SK-N-SH treated with all-trans-retinoic acid at 6 μM for 48 hours (cell line): ENCODE measurements around the gene NDUFAF2.

Source experiments
- ARNTL ChIP-seq: fragments of 450-650 bp; formaldehyde crosslinking; IDR thresholded peaks from 2 replicates; pipeline ENCODE4 v1.5.0; 2020; ENCODE audit warnings: low read depth, mild to moderate bottlenecking, moderate library complexity, borderline replicate concordance
- OSR1 ChIP-seq: fragments of 250-450 bp; sonication (Bioruptor Pico); IDR thresholded peaks from 2 replicates; pipeline ENCODE4 v1.8.0; 2022; ENCODE audit warnings: moderate library complexity, mild to moderate bottlenecking, inconsistent platforms
- PPARA ChIP-seq: fragments of 250-450 bp; sonication (Bioruptor Pico); IDR thresholded peaks from 2 replicates; pipeline ENCODE4 v1.5.0; 2020; ENCODE audit warnings: mild to moderate bottlenecking, borderline replicate concordance
- RARB ChIP-seq: fragments of 250-450 bp; sonication (Bioruptor Pico); IDR thresholded peaks from 2 replicates; pipeline ENCODE4 v1.8.0; 2021; ENCODE audit warnings: mild to moderate bottlenecking, moderate library complexity
- SNAI2 ChIP-seq: fragments of 250-450 bp; sonication (Bioruptor Pico); IDR thresholded peaks from 2 replicates; pipeline ENCODE4 v1.5.0; 2020; ENCODE audit warnings: mild to moderate bottlenecking, moderate library complexity
- TCF4 ChIP-seq: fragments of 250-450 bp; sonication (Bioruptor Pico); IDR thresholded peaks from 2 replicates; pipeline ENCODE4 v1.8.0; 2021; ENCODE audit warnings: mild to moderate bottlenecking, moderate library complexity, borderline replicate concordance
- TOX ChIP-seq: fragments of 250-450 bp; sonication (Bioruptor Pico); IDR thresholded peaks from 2 replicates; pipeline ENCODE4 v1.8.0; 2021; ENCODE audit warnings: mild to moderate bottlenecking, moderate library complexity, borderline replicate concordance
- TSHZ2 ChIP-seq: fragments of 250-450 bp; sonication (Bioruptor Pico); IDR thresholded peaks from 2 replicates; pipeline ENCODE4 v1.5.0; 2020; ENCODE audit warnings: mild to moderate bottlenecking, moderate library complexity
- ZC3H10 ChIP-seq: fragments of 250-450 bp; sonication (Bioruptor Pico); IDR thresholded peaks from 2 replicates; pipeline ENCODE4 v1.5.1; 2021; ENCODE audit warnings: mild to moderate bottlenecking, moderate library complexity
- ZNF70 ChIP-seq: fragments of 450-650 bp; formaldehyde crosslinking; IDR thresholded peaks from 2 replicates; pipeline ENCODE4 v1.5.0; 2020; ENCODE audit warnings: mild to moderate bottlenecking, moderate library complexity
- TF ChIP-seq, protein P1 (sequence below): fragments of 250-450 bp; sonication (Bioruptor Pico); IDR thresholded peaks from 2 replicates; pipeline ENCODE4 v1.5.1; 2020; ENCODE audit warnings: low read depth, mild to moderate bottlenecking, moderate library complexity
- TF ChIP-seq, protein P2 (sequence below): fragments of 250-450 bp; sonication (Bioruptor Pico); IDR thresholded peaks from 2 replicates; pipeline ENCODE4 v1.8.0; 2020; ENCODE audit warnings: mild to moderate bottlenecking, moderate library complexity, borderline replicate concordance

DNA sequence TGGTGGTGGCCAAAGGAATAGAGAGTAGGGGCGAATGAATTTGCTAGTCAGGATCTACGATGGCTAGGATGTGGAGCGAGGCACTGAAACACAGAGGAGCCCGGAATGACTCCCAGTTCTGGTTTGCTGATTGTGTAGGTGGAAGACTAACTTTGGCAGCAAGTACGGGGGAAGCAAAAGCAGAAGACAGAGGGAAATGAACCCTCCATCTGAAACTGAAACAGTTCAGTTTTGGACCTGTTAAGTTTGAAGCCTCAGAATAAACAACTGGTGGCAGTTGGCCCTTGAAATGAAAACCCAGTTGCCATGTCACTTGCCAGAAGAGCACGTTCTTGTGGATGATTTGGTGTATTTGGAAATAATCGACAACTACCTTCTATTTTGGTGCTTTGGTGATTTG is 232.7 kb downstream of the NDUFAF2 start:
- TF ChIP-seq TCF4 (CRISPR knock-in tag) (no peak), ARNTL (CRISPR knock-in tag) (no peak), RARB (CRISPR knock-in tag) (no peak), OSR1 (CRISPR knock-in tag) (no peak), TOX (CRISPR knock-in tag) (no peak), ZC3H10 (no peak), ZNF70 (CRISPR knock-in tag) (no peak), TSHZ2 (CRISPR knock-in tag) (no peak), PPARA (CRISPR knock-in tag) (no peak), SNAI2 (CRISPR knock-in tag) (no peak)
- TF ChIP-seq, protein P1, sequence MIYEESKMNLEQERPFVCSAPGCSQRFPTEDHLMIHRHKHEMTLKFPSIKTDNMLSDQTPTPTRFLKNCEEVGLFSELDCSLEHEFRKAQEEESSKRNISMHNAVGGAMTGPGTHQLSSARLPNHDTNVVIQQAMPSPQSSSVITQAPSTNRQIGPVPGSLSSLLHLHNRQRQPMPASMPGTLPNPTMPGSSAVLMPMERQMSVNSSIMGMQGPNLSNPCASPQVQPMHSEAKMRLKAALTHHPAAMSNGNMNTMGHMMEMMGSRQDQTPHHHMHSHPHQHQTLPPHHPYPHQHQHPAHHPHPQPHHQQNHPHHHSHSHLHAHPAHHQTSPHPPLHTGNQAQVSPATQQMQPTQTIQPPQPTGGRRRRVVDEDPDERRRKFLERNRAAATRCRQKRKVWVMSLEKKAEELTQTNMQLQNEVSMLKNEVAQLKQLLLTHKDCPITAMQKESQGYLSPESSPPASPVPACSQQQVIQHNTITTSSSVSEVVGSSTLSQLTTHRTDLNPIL (CRISPR knock-in tag) = no peak
- TF ChIP-seq, protein P2, sequence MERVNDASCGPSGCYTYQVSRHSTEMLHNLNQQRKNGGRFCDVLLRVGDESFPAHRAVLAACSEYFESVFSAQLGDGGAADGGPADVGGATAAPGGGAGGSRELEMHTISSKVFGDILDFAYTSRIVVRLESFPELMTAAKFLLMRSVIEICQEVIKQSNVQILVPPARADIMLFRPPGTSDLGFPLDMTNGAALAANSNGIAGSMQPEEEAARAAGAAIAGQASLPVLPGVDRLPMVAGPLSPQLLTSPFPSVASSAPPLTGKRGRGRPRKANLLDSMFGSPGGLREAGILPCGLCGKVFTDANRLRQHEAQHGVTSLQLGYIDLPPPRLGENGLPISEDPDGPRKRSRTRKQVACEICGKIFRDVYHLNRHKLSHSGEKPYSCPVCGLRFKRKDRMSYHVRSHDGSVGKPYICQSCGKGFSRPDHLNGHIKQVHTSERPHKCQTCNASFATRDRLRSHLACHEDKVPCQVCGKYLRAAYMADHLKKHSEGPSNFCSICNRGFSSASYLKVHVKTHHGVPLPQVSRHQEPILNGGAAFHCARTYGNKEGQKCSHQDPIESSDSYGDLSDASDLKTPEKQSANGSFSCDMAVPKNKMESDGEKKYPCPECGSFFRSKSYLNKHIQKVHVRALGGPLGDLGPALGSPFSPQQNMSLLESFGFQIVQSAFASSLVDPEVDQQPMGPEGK = no peak
